HCT116 (cell line): Measurements from ENCODE around the gene BNIP1. TPM values are rescaled to one million over a fixed set of nuclear protein-coding genes. Genes with fewer than 3 reads are reported as not detected.

Source experiments
- ATAC-seq: fragments of 200-7000 bp; cut with Tn5 transposase; 2 replicates; pipeline ENCODE4 v1.9.1; 2020; ENCODE audit warnings: mild to moderate bottlenecking, moderate library complexity
- BruUV-seq: library from RNA; stranded (reverse); fragments of 400-500 nt; replicated peaks from 2 replicates; lab custom pipeline; 2021; lab: Mats Ljungman, UMichigan
- CTCF ChIA-PET: fragments of 300-600 bp; sonication (Branson Sonifier 250); formaldehyde crosslinking; loops from one replicate; lab custom pipeline; 2021; ENCODE audit warnings: antibody characterized with exemption; lab: Charles Lee
- POLR2A ChIA-PET: fragments of 300-600, 350-600 bp; sonication (Branson Sonifier 250); formaldehyde crosslinking; loops from one replicate; lab custom pipeline; 2021; ENCODE audit warnings: antibody characterized with exemption; lab: Charles Lee
- RAD21 ChIA-PET, 2 experiments: fragments of 300-600 bp; sonication (Branson Sonifier 250); formaldehyde crosslinking; loops; one replicate each; lab custom pipeline; 2023; ENCODE audit warnings: low total read pairs in 2 of 2; ENCODE audit not compliant: uncharacterized antibody in 2 of 2, unreplicated experiment in 2 of 2, low non-redundant PET in 1 of 2; lab: Charles Lee
- DNase-seq: peaks from one replicate; pipeline ENCODE4 v3.0.0-alpha.2; 2010; ENCODE audit warnings: low read depth, low spot score
- H2AFZ ChIP-seq: fragments of 200-600 bp; shearing (Covaris generic), sonication (generic); 2 replicates; pipeline ENCODE4 v1.6.1; 2017; ENCODE audit warnings: low read depth, mixed run types, mixed read lengths, antibody characterized with exemption, low read length; ENCODE audit not compliant: poor library complexity, severe bottlenecking
- H3K27ac ChIP-seq: 2 replicates; pipeline ENCODE4 v1.5.1; 2012; ENCODE audit warnings: low read depth, low read length
- H3K27me3 ChIP-seq: fragments of 200-600 bp; sonication (generic); 2 replicates; pipeline ENCODE4 v1.6.1; 2016; ENCODE audit warnings: mixed run types, low read length, mixed read lengths; ENCODE audit not compliant: insufficient read depth
- H3K36me3 ChIP-seq, 2 experiments: fragments of 200-500 bp in 1 of 2; fragments of 200-600 bp in 1 of 2; sonication (Bioruptor generic) in 1 of 2; sonication (generic) in 1 of 2; 2 replicates each; pipeline versions ENCODE4 v1.5.1 to v1.6.1; 2014 to 2016; ENCODE audit warnings: low read length in 2 of 2, inconsistent platforms in 1 of 2, mixed read lengths in 1 of 2, mixed run types in 1 of 2; ENCODE audit not compliant: insufficient read depth in 2 of 2, control insufficient read depth in 1 of 2
- H3K4me1 ChIP-seq, 2 experiments: fragments of 200-600 bp in 1 of 2; sonication (generic) in 1 of 2; 2 replicates each; pipeline versions ENCODE4 v1.5.1 to v1.6.1; 2012 to 2017; ENCODE audit warnings: low read length in 2 of 2, inconsistent platforms in 1 of 2, mild to moderate bottlenecking in 1 of 2, mixed read lengths in 1 of 2, mixed run types in 1 of 2, moderate library complexity in 1 of 2; ENCODE audit not compliant: insufficient read depth in 2 of 2, control insufficient read depth in 1 of 2
- H3K4me2 ChIP-seq: fragments of 200-600 bp; sonication (generic); 2 replicates; pipeline ENCODE4 v1.6.1; 2017; ENCODE audit warnings: mixed run types, low read length, mixed read lengths
- H3K4me3 ChIP-seq, 2 experiments: fragments of 200-600 bp in 1 of 2; sonication (generic) in 1 of 2; replicated peaks in 1 of 2; 2 replicates each; pipeline ENCODE4 v1.5.1; 2011 to 2016; ENCODE audit warnings: low read length in 2 of 2, control low read depth in 1 of 2, low read depth in 1 of 2, mild to moderate bottlenecking in 1 of 2, mixed read lengths in 1 of 2, mixed run types in 1 of 2
- H3K79me2 ChIP-seq: fragments of 200-600 bp; sonication (generic); 2 replicates; pipeline ENCODE4 v1.6.1; 2017; ENCODE audit warnings: mild to moderate bottlenecking, mixed run types, low read length, moderate library complexity, mixed read lengths; ENCODE audit not compliant: insufficient read depth
- H3K9ac ChIP-seq: fragments of 200-600 bp; sonication (generic); 2 replicates; pipeline ENCODE4 v1.6.1; 2016; ENCODE audit warnings: low read length, mixed read lengths
- H3K9me2 ChIP-seq: fragments of 200-600 bp; sonication (generic), shearing (Covaris generic); 2 replicates; pipeline ENCODE4 v1.6.1; 2017; ENCODE audit warnings: mixed run types, mild to moderate bottlenecking, moderate library complexity; ENCODE audit not compliant: insufficient read depth
- H3K9me3 ChIP-seq, 2 experiments: fragments of 200-500 bp in 1 of 2; fragments of 200-600 bp in 1 of 2; sonication (Bioruptor generic) in 1 of 2; sonication (generic) in 1 of 2; 2 replicates each; pipeline ENCODE4 v1.6.1; 2014 to 2017; ENCODE audit warnings: low read length in 2 of 2, mixed read lengths in 2 of 2, inconsistent platforms in 1 of 2, low read depth in 1 of 2, mild to moderate bottlenecking in 1 of 2, mixed run types in 1 of 2, moderate library complexity in 1 of 2; ENCODE audit not compliant: control insufficient read depth in 1 of 2, insufficient read depth in 1 of 2
- H4K20me1 ChIP-seq: fragments of 200-600 bp; sonication (generic), shearing (Covaris generic); 2 replicates; pipeline ENCODE4 v1.6.1; 2017; ENCODE audit warnings: mixed run types, mild to moderate bottlenecking, moderate library complexity; ENCODE audit not compliant: insufficient read depth
- CBX3 ChIP-seq: IDR thresholded peaks from 2 replicates; pipeline ENCODE4 v1.6.1; 2012; ENCODE audit warnings: low read depth
- EGR1 ChIP-seq: IDR thresholded peaks from 2 replicates; pipeline ENCODE4 v1.6.1; 2012; ENCODE audit warnings: low read depth
- EZH2 ChIP-seq: fragments of 200-600 bp; sonication (generic); IDR thresholded peaks from 2 replicates; pipeline ENCODE4 v1.6.1; 2017; ENCODE audit warnings: antibody characterized with exemption, mixed run types
- EZH2phosphoT487 ChIP-seq: fragments of 200-600 bp; IDR thresholded peaks from 2 replicates; pipeline ENCODE4 v1.6.1; 2018; ENCODE audit warnings: antibody characterized with exemption, borderline replicate concordance
- JUND ChIP-seq: IDR thresholded peaks from 2 replicates; pipeline ENCODE4 v1.6.1; 2012
- MAX ChIP-seq: IDR thresholded peaks from 2 replicates; pipeline ENCODE4 v1.6.1; 2012
- REST ChIP-seq: IDR thresholded peaks from 2 replicates; pipeline ENCODE4 v1.6.1; 2012; ENCODE audit warnings: low read depth
- SRF ChIP-seq: IDR thresholded peaks from 2 replicates; pipeline ENCODE4 v1.6.1; 2012; ENCODE audit warnings: low read depth
- intact Hi-C: fragments of 100-400 bp; cut with micrococcal nuclease; formaldehyde crosslinking; loops from 2 replicates; pipeline ENCODE4 v1.10.0; 2022
- total RNA-seq: library from RNA; stranded (reverse); gene quantifications from one replicate; pipeline ENCODE4 v1.2.1, GENCODE V29; 2021; ENCODE audit not compliant: unreplicated experiment
- TF ChIP-seq, protein P1 (sequence below): IDR thresholded peaks from 2 replicates; pipeline ENCODE4 v1.6.1; 2012

The BNIP1 gene
- total RNA-seq, 1 experiment from 2014 or later, result 18.6 TPM

GRCh38 chr5:173196133-173196952 is 52.0 kb downstream of the BNIP1 start:
- Histone ChIP-seq H3K27me3 (no peaks in the 10 kb centered on the region), H4K20me1 (no peaks in the 10 kb centered on the region), H3K4me3 (no peak overlapping the region), H3K9ac (no peak overlapping the region), H3K9me3 (peaks cover 0 to 15% of the 10 kb centered on the region in 2 experiments; a peak in 2 of 4 replicates), H3K4me2 (no peak overlapping the region), H3K36me3 (no peaks in the 10 kb centered on the region), H2AFZ (no peak overlapping the region), H3K4me1 (peaks cover 0 to 4% of the 10 kb centered on the region in 2 experiments; a peak in 2 of 4 replicates), H3K9me2 (no peaks in the 10 kb centered on the region), H3K27ac (no peak overlapping the region), H3K79me2 (no peaks in the 10 kb centered on the region)
- ChIA-PET POLR2A (no interaction called here), RAD21 (no interaction called here), CTCF (no interaction called here)
- no TSS peak for BruUV-seq
- ATAC-seq (no peak), DNase-seq (no peak)
- intact Hi-C loops, result no loop called here
- no peak for TF ChIP-seq REST
- no peak for TF ChIP-seq CBX3

- Histone ChIP-seq H3K4me1 (peaks cover 6 to 15% of the 10 kb centered on the region in 2 experiments), H3K9me3 (peaks cover 0 to 15% of the 10 kb centered on the region in 2 experiments; a peak in 2 of 4 replicates)
- no peak for TF ChIP-seq MAX
- no peak for TF ChIP-seq EZH2
- no peak for TF ChIP-seq EGR1
- TF ChIP-seq SRF, result no peak
- TF ChIP-seq, protein P1, sequence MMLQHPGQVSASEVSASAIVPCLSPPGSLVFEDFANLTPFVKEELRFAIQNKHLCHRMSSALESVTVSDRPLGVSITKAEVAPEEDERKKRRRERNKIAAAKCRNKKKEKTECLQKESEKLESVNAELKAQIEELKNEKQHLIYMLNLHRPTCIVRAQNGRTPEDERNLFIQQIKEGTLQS, result no peak
- TF ChIP-seq EZH2phosphoT487, result no peak
- TF ChIP-seq JUND, result no peak
- TF ChIP-seq, all 23 proteins: peak for 0
- RAD21 ChIA-PET, result no interaction called here
- intact Hi-C loops, result no loop called here
- Histone ChIP-seq H3K36me3 (no peaks in the 10 kb centered on the region), H3K79me2 (no peaks in the 10 kb centered on the region), H3K4me3 (no peak overlapping the region), H3K27me3 (no peaks in the 10 kb centered on the region), H3K9me2 (no peaks in the 10 kb centered on the region), H4K20me1 (no peaks in the 10 kb centered on the region), H3K4me2 (no peak overlapping the region), H3K9ac (no peak overlapping the region), H2AFZ (no peak overlapping the region), H3K27ac (no peak overlapping the region)
- BruUV-seq, result no TSS peak
- ATAC-seq (no peak), DNase-seq (no peak)
- CTCF ChIA-PET, result no interaction called here
- POLR2A ChIA-PET, result no interaction called here
These were observed 53.1 kb downstream of the BNIP1 start for GRCh38 chr5:173197375-173197891.
